CD4-positive, alpha-beta T cell treated with Interleukin-21 for 1 hour (primary cell): Measurements from ENCODE around the gene FAT1.

Source experiments
- DNase-seq: peaks from one replicate; pipeline ENCODE4 v3.0.0-alpha.2; 2020

Gene FAT1

GRCh38 chr4:186554914-186555827 lies 168.5 kb downstream of the FAT1 start, which contains the start of gene MTNR1A:
Gene MTNR1A (minus strand): TSS chr4:186555567. CDS start chr4:186555365, 202 bp downstream.
- no peak for DNase-seq

- DNase-seq = no peak
Observed at GRCh38 chr4:186554539-186554913, 169.1 kb downstream of the FAT1 start.

GRCh38 chr4:186553717-186554116 lies 169.9 kb downstream of the FAT1 start:
- no peak for DNase-seq

- DNase-seq = no peak
Observed at GRCh38 chr4:186551849-186552248, 171.8 kb downstream of the FAT1 start.

- DNase-seq = no peak
Observed at GRCh38 chr4:186545436-186545835, 178.2 kb downstream of the FAT1 start.

GRCh38 chr4:186543206-186543605 lies 180.4 kb downstream of the FAT1 start:
- no peak for DNase-seq

GRCh38 chr4:186541801-186542200 lies 181.9 kb downstream of the FAT1 start:
- no peak for DNase-seq

GRCh38 chr4:186537843-186538521 lies 185.7 kb downstream of the FAT1 start:
- no peak for DNase-seq
